ENCODE data around the gene LRP1B. TPM values are rescaled to one million over a fixed set of nuclear protein-coding genes. Genes with fewer than 3 reads are reported as not detected.

Gene LRP1B
- total RNA-seq, 1 experiment from 2014 or later: 0.17 TPM

- DNase-seq: no peak
- H3K4me3 ChIP-seq (ENCODE audit: insufficient read depth, low read depth, low read length): no peak overlapping the region
- no peaks in the 10 kb centered on the region for H3K36me3 ChIP-seq (replicated peaks; ENCODE audit: control insufficient read depth, insufficient read depth, low read length)
- no peaks in the 10 kb centered on the region for H3K27me3 ChIP-seq (ENCODE audit: control insufficient read depth, insufficient read depth, low read length)
Observed at GRCh38 chr2:141565597-141565996, 565.2 kb downstream of the LRP1B start.

GRCh38 chr2:141560723-141561122, 570.1 kb downstream of the LRP1B start:
- Histone ChIP-seq H3K27me3 (ENCODE audit: control insufficient read depth, insufficient read depth, low read length) (no peaks in the 10 kb centered on the region), H3K4me3 (ENCODE audit: insufficient read depth, low read depth, low read length) (no peak overlapping the region), H3K36me3 (replicated peaks; ENCODE audit: control insufficient read depth, insufficient read depth, low read length) (no peaks in the 10 kb centered on the region)
- DNase-seq: no peak

GRCh38 chr2:141557329-141558095, 573.3 kb downstream of the LRP1B start:
- DNase-seq: no peak
- Histone ChIP-seq H3K27me3 (ENCODE audit: control insufficient read depth, insufficient read depth, low read length) (no peaks in the 10 kb centered on the region), H3K4me3 (ENCODE audit: insufficient read depth, low read depth, low read length) (no peak overlapping the region), H3K36me3 (replicated peaks; ENCODE audit: control insufficient read depth, insufficient read depth, low read length) (no peaks in the 10 kb centered on the region)

GRCh38 chr2:141555876-141556470, 574.8 kb downstream of the LRP1B start:
- Histone ChIP-seq H3K4me3 (ENCODE audit: insufficient read depth, low read depth, low read length) (no peak overlapping the region), H3K27me3 (ENCODE audit: control insufficient read depth, insufficient read depth, low read length) (no peaks in the 10 kb centered on the region), H3K36me3 (replicated peaks; ENCODE audit: control insufficient read depth, insufficient read depth, low read length) (no peaks in the 10 kb centered on the region)
- no peak for DNase-seq

- H3K36me3 ChIP-seq (replicated peaks; ENCODE audit: control insufficient read depth, insufficient read depth, low read length): no peaks in the 10 kb centered on the region
- no peak for DNase-seq
- H3K4me3 ChIP-seq (ENCODE audit: insufficient read depth, low read depth, low read length): no peak overlapping the region
- no peaks in the 10 kb centered on the region for H3K27me3 ChIP-seq (ENCODE audit: control insufficient read depth, insufficient read depth, low read length)
Observed at GRCh38 chr2:141554810-141555209, 576.0 kb downstream of the LRP1B start.

- Histone ChIP-seq H3K4me3 (ENCODE audit: insufficient read depth, low read depth, low read length) (no peak overlapping the region), H3K27me3 (ENCODE audit: control insufficient read depth, insufficient read depth, low read length) (no peaks in the 10 kb centered on the region), H3K36me3 (replicated peaks; ENCODE audit: control insufficient read depth, insufficient read depth, low read length) (no peaks in the 10 kb centered on the region)
- no peak for DNase-seq
Observed at GRCh38 chr2:141534666-141535362, 596.0 kb downstream of the LRP1B start.

- Histone ChIP-seq H3K36me3 (replicated peaks; ENCODE audit: control insufficient read depth, insufficient read depth, low read length) (no peaks in the 10 kb centered on the region), H3K27me3 (ENCODE audit: control insufficient read depth, insufficient read depth, low read length) (no peaks in the 10 kb centered on the region), H3K4me3 (ENCODE audit: insufficient read depth, low read depth, low read length) (no peak overlapping the region)
- DNase-seq: no peak
Observed at GRCh38 chr2:141529659-141530058, 601.2 kb downstream of the LRP1B start.

- H3K36me3 ChIP-seq (replicated peaks; ENCODE audit: control insufficient read depth, insufficient read depth, low read length): no peaks in the 10 kb centered on the region
- H3K4me3 ChIP-seq (ENCODE audit: insufficient read depth, low read depth, low read length): no peak overlapping the region
- H3K27me3 ChIP-seq (ENCODE audit: control insufficient read depth, insufficient read depth, low read length): no peaks in the 10 kb centered on the region
- no peak for DNase-seq
Observed at GRCh38 chr2:141528990-141529389, 601.8 kb downstream of the LRP1B start.

- H3K27me3 ChIP-seq (ENCODE audit: control insufficient read depth, insufficient read depth, low read length): no peaks in the 10 kb centered on the region
- no peaks in the 10 kb centered on the region for H3K36me3 ChIP-seq (replicated peaks; ENCODE audit: control insufficient read depth, insufficient read depth, low read length)
- no peak overlapping the region for H3K4me3 ChIP-seq (ENCODE audit: insufficient read depth, low read depth, low read length)
- DNase-seq: no peak
Observed at GRCh38 chr2:141526760-141527159, 604.1 kb downstream of the LRP1B start.

- Histone ChIP-seq H3K27me3 (ENCODE audit: control insufficient read depth, insufficient read depth, low read length) (no peaks in the 10 kb centered on the region), H3K4me3 (ENCODE audit: insufficient read depth, low read depth, low read length) (no peak overlapping the region), H3K36me3 (replicated peaks; ENCODE audit: control insufficient read depth, insufficient read depth, low read length) (no peaks in the 10 kb centered on the region)
- DNase-seq: no peak
Observed at GRCh38 chr2:141524777-141525176, 606.0 kb downstream of the LRP1B start.

- Histone ChIP-seq H3K36me3 (replicated peaks; ENCODE audit: control insufficient read depth, insufficient read depth, low read length) (no peaks in the 10 kb centered on the region), H3K27me3 (ENCODE audit: control insufficient read depth, insufficient read depth, low read length) (no peaks in the 10 kb centered on the region), H3K4me3 (ENCODE audit: insufficient read depth, low read depth, low read length) (no peak overlapping the region)
- DNase-seq: no peak
Observed at GRCh38 chr2:141523199-141523598, 607.6 kb downstream of the LRP1B start.

GRCh38 chr2:141522702-141523101, 608.1 kb downstream of the LRP1B start:
- no peak overlapping the region for H3K4me3 ChIP-seq (ENCODE audit: insufficient read depth, low read depth, low read length)
- H3K36me3 ChIP-seq (replicated peaks; ENCODE audit: control insufficient read depth, insufficient read depth, low read length): no peaks in the 10 kb centered on the region
- no peak for DNase-seq
- H3K27me3 ChIP-seq (ENCODE audit: control insufficient read depth, insufficient read depth, low read length): no peaks in the 10 kb centered on the region

- H3K36me3 ChIP-seq (replicated peaks; ENCODE audit: control insufficient read depth, insufficient read depth, low read length): no peaks in the 10 kb centered on the region
- DNase-seq: no peak
- H3K27me3 ChIP-seq (ENCODE audit: control insufficient read depth, insufficient read depth, low read length): no peaks in the 10 kb centered on the region
- H3K4me3 ChIP-seq (ENCODE audit: insufficient read depth, low read depth, low read length): no peak overlapping the region
Observed at GRCh38 chr2:141522048-141522447, 608.8 kb downstream of the LRP1B start.

- H3K27me3 ChIP-seq (ENCODE audit: control insufficient read depth, insufficient read depth, low read length): no peaks in the 10 kb centered on the region
- H3K36me3 ChIP-seq (replicated peaks; ENCODE audit: control insufficient read depth, insufficient read depth, low read length): no peaks in the 10 kb centered on the region
- no peak overlapping the region for H3K4me3 ChIP-seq (ENCODE audit: insufficient read depth, low read depth, low read length)
- no peak for DNase-seq
Observed at GRCh38 chr2:141519906-141520305, 610.9 kb downstream of the LRP1B start.

GRCh38 chr2:141517852-141518421, 612.9 kb downstream of the LRP1B start:
- no peak overlapping the region for H3K4me3 ChIP-seq (ENCODE audit: insufficient read depth, low read depth, low read length)
- H3K27me3 ChIP-seq (ENCODE audit: control insufficient read depth, insufficient read depth, low read length): no peaks in the 10 kb centered on the region
- DNase-seq: no peak
- H3K36me3 ChIP-seq (replicated peaks; ENCODE audit: control insufficient read depth, insufficient read depth, low read length): no peaks in the 10 kb centered on the region

Data from H7 (cell line).